Measurements from ENCODE around the gene TMPRSS7.

Gene TMPRSS7

DNA sequence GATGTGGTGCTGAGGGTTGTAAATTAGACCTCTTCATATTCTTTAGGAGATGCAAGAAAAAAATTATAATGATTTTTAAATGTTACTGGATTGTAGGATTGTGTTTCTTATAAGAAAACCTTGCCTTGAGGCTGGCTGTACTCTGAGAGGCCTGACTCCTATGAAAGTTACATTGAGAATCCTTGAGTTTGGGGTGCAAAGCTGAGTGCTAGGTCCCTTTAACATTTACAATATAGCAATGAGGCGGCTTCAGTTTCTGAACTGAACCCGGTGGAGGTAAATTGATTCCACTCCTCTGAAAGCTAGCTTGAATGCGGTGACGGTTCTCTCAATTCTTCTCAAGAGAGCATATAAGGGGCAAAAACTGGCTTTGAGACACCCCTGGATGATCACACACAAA, at the start of gene TMPRSS7:
Gene TMPRSS7 (plus strand): TSS at position 301 of the 400 bp plus-strand sequence. CDS start 110 bp downstream, outside the sequence.
- no peak for DNase-seq

DNA sequence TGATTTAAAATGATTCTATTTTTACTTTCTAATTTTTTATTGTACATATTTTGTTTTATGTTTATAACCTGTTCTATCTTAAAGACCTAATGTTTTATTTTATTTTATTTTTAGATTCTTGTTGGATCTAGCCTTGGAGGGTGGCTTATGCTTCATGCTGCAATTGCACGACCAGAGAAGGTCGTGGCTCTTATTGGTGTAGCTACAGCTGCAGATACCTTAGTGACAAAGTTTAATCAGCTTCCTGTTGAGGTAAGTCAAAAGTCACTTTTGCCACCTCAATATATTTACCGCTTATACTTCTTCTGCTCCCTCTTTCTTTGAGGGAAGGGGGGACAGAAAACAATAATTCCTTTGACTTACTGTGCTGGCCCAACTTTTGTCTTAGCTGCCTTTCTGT, 47.7 kb upstream of the TMPRSS7 start:
- DNase-seq, result no peak

DNA sequence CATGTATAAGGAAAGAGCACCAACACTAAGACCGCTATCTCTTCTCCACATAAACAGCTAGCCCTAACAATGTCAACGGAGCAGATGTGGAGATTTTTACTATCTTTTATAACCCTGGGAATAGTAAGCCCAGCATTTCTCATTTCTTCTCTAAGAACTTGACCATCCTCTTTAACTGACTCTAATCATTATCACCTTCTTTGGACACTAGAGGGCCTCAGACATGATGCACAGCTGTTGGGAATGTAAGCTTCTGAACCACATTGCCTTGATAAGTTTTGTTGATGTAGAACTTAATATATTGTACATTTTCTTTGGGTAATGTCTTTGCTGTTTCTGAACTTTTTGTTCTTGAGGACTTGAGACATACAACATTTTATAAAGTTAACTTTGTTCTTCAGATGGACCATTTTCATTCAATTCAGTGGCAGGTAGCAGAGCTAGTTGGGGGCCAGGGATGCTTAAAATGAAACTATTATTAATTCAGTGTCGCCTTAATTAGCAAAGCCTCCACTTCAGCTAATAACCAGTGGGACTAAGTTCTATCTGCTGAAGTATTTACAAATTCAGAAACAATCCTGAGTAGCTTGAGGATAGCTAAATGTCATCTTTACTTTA, 45.4 kb upstream of the TMPRSS7 start:
- DNase-seq, result peak; percentile 23 to 39

DNA sequence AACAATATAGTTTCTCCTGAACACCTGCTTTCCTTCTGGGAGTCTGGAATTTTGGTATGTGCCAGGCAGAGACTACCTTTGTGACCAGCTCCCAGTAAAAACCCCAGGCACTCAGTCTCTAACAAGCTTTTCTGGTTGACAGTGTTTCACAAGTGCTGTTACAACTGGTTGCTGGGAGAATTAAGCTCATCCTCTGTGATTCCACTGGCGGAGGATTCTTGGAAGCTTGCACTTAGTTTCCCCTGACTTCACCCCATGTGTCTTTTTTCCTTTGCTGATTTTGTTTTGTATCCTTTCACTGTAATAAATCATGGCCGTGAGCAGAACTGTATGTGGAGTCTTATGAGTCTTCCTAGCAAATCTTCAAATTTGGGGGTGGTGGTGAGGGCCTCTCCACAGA, 41.5 kb upstream of the TMPRSS7 start:
- no peak for DNase-seq

- peak in 1 of 2 experiments; percentile 31 for DNase-seq
These were observed 35.7 kb upstream of the TMPRSS7 start, which contains the start of gene TAGLN3 for GRCh38 chr3:111998636-111999483. Gene TAGLN3, plus strand, starts transcription at chr3:111998922. Its CDS starts 501 bp downstream, at chr3:111999423.

DNA sequence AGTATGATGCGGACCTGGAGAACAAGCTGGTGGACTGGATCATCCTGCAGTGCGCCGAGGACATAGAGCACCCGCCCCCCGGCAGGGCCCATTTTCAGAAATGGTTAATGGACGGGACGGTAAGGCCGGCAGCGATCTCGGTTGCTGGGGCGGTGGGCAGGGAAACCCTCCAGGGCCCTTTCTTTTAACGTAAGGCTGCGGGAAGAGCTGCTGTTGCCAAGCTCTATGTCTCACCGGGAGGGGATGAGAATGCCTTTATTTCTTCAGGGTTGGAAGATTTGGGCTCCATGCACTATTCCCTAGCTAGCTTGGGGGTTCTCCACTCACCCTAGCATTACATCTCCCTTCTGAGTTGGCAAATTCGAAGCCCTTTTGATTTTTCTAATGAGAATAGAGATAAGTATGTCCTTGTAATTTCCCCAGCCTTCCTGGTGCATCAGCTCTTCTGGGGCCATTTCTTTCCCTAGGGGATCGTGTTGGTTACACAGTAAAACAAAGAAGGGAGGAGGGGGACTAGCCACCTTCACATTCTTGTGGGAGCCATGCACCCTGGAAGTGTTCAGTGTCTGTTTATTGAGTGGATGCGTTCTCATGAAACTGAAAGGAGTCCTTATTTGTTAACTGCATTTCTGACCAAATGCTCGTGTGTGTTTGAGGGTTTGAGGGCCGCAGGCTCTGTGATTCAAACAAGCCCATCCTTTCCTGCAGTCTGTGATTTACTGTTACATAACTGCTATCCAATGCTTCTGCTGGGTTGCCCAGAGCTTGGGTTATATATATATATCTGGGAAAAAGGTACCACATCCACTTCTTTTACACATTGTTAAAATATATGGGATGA, 34.8 kb upstream of the TMPRSS7 start:
- DNase-seq, result peak in 1 of 2 experiments; percentile 23

DNA sequence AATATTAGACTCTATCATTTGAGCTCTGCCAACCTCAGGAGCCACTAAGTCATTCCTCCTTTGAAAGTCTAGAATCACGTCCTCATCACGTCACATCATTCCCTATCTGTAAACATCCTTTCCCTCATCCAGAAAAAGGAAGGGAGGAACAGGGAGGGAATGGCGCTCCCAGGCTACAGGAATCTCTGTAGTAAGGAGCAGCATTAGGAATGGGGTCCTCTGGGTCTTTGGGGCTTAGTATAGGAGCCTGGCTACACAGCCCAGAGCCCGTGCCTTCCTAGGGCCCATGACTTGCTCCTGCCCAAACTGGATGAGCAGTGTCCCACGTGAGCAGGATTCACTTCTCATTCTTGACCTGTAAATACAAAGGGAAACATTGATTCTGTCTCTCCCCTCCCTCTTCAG, 34.2 kb upstream of the TMPRSS7 start:
- DNase-seq, result no peak

DNA sequence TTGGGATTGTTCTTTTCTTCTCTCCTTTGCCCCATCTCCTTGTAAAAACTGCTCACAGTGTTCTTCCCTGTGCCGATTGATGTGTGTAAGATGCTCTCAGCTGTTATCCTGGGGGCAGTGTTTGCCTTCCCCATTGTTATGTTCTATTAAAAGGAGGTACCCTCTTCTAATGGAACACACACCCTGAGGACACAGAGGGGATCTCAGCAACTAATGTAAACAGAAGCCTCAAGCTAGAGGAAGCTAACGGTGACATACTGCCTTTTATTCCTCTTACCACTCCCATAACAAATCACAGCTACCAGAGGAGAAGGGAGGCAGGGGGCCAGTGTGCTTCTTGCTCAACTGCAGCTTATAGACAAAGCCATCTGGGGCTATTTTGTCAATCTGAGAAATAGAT, 33.6 kb upstream of the TMPRSS7 start:
- no peak for DNase-seq

DNA sequence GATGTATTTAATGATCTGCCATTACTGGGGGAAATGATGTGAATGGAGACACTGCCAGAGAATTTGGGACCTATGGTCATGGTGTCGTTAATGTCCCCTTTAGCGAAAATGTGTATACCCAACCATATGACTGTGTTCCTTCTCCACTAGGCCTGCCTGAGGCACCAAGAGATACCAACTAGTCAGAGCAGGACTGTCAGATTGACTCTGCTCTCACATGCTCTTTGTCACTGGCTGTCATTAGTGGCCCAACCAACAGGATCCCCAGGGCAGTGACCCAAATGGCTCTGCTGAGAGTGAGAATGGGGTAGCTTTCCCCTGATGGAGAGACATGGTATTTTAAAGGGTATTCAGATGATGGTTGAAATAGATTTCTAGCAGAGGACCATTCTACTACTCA, 33.0 kb upstream of the TMPRSS7 start:
- no peak for DNase-seq

DNA sequence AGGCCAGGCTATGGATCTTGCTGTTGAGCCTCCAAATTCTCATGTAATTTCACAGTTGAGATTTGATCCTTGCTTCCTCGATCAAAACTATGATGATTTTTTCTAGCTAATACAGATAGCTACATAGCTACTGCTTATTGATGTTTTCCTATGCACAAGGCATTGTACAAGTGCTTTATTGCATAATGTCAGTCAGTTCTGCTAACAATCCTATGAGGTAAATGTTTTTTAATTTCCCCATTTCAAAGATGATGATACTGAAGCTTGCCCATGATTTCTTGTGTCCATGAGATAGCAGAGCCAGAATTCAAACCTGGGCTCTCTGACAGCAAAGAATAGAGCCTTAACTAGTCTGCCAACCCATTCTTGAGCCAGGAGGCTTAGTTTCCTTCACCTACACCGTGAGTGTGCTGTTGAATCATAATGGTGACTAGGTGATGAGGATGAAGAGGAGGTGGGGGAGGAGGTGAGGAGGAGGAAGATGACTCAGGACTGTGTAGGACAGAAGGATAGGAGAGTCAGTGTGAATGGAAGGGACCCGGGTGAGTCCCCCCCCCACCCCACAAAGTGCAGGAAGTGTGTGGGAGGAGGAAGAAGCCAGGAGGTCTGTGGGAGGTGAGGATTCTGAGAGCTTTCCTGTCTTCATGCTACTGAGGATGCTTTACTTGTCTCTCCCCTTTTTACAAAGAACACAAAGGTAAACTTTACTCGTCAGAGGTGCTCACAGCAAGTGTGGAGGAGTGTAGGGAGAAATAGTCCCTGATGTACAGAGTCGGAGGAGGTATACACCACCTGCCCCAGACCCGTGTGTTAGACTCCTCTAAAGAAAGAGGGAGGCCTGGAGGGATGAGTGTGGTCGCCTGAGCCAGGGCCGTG, 32.2 kb upstream of the TMPRSS7 start:
- no peak for DNase-seq

GRCh38 chr3:112003321-112004080, 31.0 kb upstream of the TMPRSS7 start:
- no peak for DNase-seq

DNA sequence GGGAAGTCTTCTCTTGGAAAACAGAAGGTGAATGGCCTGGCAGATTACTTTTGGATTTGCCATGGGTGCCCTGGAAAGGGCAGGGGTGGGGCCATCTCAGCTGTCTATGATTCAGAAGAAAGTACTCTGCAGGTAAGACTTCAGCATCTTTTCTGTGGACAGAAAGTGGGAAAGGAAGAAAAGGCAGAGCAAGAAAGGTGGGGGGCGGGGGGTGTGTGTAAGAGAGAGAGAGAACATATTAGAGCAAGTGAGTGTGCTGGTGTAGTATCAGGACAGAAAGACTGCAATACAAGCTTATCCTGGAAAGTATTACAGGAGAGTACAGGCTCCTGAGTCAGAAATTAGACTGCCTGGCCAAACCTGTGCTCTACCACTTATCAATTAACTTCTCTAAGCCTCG, 30.3 kb upstream of the TMPRSS7 start:
- no peak for DNase-seq

DNA sequence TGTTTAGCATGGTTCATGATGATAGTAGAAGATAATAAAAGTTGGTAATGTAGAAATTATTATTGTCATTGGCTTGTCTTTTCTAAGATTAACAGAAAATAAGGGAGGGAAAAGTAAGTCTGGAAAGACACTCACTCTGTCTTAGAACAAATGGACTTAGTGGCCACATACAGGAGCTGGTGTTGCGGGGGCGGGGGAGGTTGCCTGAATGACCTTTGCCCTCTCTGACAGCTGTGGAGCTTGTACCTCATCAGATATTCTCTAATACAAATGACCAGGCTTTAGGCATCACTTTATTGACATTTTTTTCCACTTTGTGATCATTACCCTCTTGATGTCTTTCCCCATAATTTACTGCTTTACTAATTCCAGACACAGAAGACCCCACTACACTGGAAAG, 29.9 kb upstream of the TMPRSS7 start:
- no peak for DNase-seq

GRCh38 chr3:112005091-112005672, 29.4 kb upstream of the TMPRSS7 start:
- no peak for DNase-seq

GRCh38 chr3:112007633-112008032, 26.9 kb upstream of the TMPRSS7 start:
- no peak for DNase-seq

DNA sequence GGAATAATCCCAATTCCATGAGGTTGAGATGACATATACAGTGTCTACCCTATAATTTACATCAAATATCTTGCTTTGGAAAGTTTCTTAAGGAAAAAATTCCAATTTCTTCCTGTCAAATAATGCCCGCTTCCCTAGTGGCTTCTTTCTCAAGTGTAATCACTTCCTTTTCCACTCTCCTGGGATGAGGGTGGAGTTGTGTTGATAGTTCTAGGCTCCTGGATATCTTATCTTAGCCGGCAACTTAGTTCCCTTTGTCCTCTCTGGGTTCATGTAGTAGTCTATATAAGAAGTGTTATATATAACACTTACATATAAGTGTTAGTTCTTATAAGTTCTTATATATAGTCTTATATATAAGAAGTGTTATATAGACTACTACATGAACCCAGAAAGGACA, 24.9 kb upstream of the TMPRSS7 start:
- DNase-seq, result no peak

GRCh38 chr3:112010636-112011035, 23.9 kb upstream of the TMPRSS7 start:
- no peak for DNase-seq

- DNase-seq, result no peak
These were observed 23.1 kb upstream of the TMPRSS7 start for GRCh38 chr3:112011376-112011940.

GRCh38 chr3:112012205-112012992, 22.1 kb upstream of the TMPRSS7 start:
- no peak for DNase-seq
